ENCODE measurements around the gene ROBO3. TPM values are rescaled to one million over a fixed set of nuclear protein-coding genes. Genes with fewer than 3 reads are reported as not detected.

The ROBO3 gene
- total RNA-seq, 1 experiment from 2014 or later: 9.4 TPM

DNA sequence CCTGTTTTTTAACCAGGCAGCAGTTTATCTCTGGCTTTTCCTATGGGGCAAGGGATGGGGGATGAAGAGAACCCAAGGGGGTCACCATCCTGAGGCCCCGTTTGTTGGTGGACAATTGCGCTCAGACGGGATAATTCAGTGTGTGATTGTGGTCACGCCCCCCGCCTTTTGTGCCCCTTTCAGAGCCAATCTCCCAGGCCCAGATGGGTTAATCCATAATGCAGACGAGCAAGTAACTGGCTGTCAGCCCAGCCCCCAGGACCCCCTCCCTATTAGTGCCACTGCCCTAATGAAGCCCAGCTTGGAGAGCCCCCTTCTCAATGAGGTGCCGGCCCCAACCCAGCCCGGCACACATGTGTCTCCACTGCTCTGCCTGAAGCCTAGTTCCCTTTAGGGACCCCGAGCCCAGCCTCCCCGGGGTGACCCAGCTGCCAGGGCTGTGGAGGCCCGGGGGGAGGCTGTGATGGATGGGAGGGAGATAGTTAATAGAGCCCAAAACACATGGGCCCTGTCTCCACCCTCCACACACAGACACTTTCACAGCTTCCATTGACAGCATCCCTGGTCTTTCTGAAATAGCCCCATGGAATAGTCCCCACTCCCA lies 19.1 kb upstream of the ROBO3 start:
- no peak for DNase-seq (ENCODE audit: low spot score)

DNA sequence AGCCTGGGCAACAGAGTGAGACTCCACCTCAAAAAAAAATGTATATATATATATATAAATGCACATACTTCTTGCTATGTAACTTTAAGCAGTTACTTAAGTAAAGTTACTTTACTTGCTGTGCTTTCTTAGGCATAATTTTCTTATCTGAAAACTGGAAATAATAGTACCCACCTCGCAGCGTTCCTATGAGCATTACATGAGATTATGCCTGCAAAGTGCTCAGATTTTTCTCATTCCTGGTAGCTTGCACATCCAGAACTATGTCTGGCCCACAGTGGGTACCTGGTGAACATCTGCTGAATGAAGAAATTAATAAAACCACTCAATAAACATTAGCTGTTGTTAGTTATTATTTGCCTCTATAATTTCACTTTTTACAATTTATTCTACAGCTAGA lies 6.1 kb upstream of the ROBO3 start:
- no peak for DNase-seq (ENCODE audit: low spot score)

DNA sequence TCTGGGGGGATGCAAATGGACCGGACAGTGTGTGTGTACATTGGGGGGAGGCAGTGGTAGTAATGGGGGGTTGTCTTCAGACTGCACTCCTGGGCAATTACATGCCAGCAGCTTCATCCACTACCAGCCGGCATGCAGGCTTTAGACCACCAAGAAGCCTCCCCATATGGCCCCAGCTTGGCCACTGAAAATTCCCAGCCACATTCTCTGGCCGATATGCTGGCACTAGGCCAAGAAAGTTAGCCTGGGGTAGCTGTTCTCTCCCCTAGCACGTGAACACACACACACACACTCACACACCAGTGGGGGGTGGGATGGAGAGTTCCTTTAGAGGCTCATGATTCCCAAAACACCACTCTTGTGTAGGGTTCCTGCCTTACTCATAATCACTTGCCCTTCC lies 3.6 kb upstream of the ROBO3 start:
- DNase-seq (ENCODE audit: low spot score): no peak

DNA sequence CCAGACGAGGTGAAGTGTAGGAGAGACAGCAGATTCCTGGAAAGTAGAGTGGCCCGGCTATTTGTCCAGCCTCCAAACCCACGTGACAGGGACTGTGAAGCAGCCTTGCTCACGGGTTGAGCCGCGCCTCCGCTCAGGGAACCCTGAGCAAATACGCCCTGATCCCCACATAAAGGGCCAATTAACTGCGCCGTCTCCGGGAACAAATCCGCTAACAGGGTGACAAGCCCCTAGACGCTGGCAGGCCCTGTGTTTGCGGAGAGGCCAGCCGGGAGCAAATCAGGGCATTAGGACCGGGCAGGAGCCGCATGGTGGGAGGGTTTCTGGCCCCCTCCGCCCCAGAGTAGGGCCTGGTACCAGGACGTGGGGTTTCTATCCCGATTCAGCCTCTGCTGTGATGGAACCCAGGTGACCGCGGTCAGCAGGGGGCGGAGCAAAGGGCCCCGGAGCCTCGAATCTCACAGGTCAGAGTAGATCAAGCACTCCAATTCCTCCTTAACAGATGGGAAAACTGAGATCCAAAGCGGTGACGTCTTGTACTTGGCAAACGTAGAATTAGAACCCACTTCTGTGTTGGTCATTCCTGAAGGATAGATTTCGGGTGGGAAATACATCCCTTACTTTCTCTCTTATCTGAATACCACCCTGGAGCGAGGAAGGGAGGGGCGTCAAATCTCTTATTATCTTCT lies 2.0 kb upstream of the ROBO3 start:
- DNase-seq (ENCODE audit: low spot score): no peak

DNA sequence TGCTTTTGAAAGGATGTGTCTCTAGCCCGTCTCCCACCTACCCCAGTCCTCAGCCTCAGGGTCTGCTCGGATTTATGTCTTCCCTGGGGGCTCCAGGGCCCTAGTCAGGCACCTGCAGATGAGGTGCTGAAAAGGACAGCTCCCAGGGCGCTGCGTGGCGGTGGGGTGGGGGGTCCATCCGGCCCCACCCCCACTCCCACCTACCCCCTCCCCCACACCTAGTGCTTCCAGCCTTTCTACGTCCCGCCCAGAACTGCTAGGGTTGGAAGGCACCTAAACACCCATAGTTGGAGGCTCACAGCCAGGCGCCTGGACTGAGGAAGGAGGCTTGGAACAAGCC lies 1.4 kb upstream of the ROBO3 start:
- DNase-seq (ENCODE audit: low spot score): no peak

DNA sequence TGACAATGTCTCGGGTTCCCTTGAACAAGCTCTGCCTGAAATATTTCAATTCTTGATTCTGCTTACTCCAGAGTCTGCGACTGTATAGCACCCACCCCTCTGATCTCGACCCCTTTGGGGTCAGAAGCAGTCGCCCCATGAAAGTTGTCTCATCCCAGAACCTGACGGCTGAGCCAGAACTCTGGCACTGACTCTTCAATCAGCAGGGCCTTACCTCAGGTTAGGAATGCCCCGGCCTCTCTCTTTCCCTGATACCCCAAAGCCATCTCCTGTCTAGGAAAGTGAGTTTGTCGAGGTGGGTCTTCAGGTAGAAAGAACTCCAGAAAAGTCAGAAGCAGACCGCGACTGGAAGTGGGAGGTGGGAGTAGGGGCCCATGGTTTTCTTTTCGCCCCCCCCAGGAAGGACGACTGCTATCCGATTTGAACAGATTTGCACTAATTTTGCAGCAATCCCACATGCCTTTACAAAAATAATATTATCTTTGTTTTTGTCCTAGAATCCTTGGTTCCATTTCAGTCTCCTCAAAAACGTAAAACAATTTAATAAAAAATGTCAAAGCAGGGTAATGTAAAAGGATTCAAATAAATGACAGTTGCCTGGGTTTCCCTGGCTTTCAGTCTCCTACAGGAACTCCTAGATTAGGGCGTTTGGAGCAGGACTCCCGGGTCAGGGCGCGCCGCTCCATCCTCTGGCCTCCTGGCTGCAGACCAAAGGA lies 898 bp upstream of the ROBO3 start:
- DNase-seq (ENCODE audit: low spot score): no peak

DNA sequence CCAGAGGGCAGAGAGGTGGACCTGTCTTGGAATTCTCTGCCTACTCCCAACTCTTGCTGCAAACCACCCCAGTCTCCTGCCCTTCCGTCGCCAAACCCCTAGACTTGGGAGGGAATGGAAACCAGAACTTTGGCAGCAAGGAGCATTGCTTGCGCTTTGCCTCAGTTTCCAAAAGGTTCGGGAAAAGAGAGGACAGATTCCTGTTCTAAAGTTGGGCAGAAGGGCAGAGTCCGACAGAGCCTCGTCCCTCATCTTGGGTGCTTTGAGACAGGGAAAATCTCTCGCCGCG lies 396 bp upstream of the ROBO3 start:
- DNase-seq (ENCODE audit: low spot score): no peak

DNA sequence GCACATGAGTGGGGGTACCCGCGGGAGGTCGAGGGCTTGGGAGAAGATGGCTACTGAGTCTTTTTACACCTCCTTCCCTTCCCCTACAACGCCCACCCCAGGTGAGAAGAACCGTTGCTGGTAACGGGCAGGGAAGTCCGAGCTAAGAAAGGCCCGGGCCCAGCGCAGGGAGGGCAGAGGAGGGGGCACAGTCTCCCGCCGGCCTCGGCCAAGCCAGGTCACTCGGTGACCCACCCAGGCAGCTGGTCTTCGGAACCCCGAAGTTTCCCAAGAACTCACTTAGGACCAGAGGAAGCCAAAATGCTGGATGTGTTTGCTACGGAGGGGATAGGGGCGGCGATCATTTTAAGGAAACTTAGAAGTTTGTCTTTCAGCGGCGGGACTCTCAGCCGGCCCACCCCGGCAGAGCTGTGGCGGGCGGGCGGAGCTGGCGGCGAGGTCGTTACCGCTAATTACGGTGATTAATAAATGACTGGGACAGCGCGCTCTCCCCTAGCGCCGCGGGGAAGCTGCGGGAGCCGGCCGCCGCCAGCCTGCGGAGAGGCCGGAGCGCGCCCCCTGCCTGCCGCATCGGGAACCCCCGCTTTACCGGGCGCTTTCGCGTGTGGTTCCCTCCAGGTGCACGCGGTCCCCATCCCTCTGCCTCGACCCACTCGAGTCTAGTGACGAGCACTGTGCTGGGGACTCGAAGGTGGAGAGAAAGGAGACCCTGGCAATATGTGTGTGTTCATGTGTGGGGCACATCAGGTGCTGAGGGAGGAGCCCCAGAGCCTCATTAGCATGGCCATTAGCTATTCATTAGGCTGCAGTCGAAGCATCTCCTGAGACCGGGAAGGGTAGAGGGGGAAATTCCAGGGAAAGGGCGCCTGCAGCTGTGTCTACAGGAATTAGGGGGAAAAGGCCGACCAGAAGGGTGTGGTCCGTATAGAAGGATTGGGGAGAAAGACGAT lies 945 bp downstream of the ROBO3 start:
- DNase-seq (ENCODE audit: low spot score): no peak

DNA sequence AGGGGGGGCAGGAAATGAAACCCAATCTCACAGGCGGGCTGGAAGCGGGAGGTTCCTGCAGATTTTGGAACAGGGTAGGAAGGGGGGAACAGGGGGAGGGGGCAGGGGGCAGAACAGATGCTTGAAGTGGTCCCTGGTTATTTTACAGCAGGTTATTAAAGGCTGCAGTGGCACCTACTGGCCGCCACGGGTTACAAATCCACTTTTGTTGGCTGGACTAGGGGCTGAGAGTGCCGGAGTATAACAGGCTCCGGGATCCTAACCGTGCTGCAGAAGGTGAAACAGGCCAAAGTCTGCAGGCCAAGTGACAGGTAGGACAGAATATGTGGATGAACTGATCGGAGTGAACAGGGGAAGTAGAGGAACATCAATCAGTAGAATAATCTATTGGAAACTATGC lies 2.5 kb downstream of the ROBO3 start:
- no peak for DNase-seq (ENCODE audit: low spot score)

DNA sequence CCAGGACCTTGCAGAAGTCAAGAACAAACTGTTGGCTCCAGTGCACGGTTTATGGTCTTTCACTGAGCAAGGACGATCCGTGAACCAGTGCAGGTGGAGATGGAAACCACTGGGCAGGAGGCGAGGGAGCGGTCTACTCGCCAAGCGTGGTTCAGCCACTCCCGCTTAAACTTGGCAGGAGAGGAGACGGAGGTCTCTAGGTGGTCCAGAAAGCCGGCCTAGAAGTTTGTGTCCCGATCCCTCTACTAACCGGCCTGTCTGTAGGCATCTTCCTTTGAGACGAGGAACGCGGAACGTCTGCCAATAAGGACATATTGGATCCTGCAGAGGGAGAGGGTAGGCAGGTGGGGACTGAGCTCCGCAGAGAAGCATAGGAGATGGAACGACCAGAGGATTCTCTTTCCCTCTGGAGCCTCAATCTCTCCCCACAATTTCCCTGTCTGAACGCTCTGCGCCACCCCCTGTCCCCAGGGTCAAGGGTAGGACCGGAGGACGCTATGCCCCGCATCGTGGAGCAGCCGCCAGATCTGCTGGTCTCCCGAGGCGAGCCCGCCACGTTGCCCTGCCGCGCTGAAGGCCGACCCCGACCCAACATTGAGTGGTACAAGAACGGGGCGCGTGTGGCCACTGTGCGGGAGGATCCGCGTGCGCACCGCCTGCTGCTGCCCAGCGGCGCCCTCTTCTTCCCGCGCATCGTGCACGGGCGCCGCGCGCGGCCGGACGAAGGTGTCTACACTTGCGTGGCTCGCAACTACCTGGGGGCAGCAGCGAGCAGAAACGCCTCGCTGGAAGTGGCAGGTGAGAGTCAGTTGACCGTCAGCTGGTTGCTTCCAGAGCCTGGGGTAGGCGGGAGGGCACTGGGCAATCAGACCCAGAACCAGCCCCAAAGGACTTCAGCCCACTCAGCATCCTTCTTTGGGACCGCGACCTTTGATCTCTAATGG lies 3.4 kb downstream of the ROBO3 start:
- DNase-seq (ENCODE audit: low spot score): no peak

DNA sequence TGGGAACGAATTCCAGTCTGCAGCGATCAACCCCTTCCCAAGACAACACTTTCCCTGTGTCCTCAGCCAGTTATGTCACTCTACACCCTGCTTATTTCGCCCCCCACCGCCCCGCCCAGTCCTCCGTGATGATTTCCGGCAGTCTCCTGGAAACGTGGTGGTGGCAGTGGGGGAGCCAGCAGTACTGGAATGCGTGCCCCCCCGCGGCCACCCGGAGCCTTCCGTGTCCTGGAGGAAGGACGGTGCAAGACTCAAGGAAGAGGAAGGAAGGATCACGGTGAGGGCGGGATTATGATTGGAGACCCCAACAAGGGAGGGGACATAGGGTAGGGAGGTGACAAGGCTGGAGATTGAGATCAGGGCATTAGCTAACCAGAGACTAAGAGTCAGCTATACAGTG lies 4.1 kb downstream of the ROBO3 start:
- no peak for DNase-seq (ENCODE audit: low spot score)

DNA sequence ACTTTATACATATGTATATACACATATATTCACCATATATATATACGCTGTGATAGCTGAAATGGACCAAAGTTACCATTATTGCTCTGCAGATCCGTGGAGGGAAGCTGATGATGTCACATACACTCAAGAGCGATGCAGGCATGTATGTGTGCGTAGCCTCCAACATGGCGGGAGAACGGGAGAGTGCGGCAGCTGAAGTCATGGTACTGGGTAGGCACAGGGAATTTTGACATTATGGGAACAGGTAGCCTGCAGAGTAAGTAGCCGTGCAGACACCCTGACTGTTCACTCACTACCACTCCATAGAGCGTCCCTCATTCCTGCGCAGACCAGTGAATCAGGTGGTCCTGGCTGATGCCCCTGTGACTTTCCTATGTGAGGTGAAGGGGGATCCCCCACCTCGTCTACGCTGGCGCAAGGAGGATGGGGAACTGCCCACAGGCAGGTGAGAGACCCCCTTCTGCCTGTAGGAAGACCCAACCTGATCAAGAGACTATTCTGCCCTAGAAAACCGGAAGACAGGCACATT lies 4.7 kb downstream of the ROBO3 start:
- no peak for DNase-seq (ENCODE audit: low spot score)

DNA sequence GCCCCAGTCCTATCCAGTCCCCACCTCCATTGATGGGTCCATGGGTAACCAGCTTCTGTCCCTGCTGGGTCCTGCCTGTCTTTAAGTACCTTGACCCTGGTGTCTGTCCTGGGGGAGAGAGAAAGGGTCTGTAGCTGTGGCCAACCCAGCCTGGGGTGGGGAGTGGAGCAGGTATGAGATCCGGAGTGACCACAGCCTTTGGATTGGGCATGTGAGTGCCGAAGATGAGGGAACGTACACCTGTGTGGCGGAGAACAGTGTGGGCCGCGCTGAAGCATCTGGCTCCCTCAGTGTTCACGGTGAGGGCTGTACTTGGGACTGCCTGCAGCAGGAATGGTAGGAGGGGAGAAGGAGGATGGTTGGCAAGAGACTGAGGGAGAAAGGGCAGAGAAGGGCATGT lies 5.2 kb downstream of the ROBO3 start:
- no peak for DNase-seq (ENCODE audit: low spot score)

DNA sequence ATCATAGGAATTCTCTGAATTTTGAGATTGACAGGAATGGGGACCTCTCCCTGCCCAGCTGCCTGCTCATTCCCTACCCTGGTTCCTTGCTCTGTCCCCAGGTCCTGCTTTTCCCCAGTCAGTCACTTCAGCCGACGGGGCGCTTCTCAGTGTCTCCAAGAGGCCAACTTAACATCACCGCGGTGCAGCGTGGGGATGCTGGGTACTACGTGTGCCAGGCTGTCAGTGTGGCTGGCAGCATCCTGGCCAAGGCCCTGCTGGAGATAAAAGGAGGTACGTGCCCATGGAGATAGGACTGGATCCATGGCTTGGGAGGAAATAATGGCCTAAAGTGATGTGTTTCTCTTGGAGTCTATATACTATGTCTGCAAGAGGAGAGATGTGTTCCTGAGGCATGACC lies 7.0 kb downstream of the ROBO3 start:
- DNase-seq (ENCODE audit: low spot score): no peak

DNA sequence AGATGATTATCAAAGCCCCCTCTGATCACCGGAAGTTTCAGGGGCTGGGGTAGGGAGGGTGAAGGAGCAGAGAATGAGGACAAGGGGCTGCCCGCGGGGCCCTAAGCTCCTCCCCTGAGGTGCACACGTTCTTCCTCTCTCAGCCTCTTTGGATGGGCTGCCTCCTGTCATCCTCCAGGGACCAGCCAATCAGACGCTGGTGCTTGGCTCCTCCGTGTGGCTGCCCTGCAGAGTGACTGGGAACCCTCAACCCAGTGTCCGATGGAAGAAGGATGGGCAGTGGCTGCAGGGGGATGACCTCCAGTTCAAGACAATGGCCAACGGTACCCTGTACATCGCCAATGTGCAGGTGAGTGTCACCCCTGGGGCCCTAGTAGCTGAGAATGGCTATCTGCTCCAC lies 7.5 kb downstream of the ROBO3 start:
- no peak for DNase-seq (ENCODE audit: low spot score)

DNA sequence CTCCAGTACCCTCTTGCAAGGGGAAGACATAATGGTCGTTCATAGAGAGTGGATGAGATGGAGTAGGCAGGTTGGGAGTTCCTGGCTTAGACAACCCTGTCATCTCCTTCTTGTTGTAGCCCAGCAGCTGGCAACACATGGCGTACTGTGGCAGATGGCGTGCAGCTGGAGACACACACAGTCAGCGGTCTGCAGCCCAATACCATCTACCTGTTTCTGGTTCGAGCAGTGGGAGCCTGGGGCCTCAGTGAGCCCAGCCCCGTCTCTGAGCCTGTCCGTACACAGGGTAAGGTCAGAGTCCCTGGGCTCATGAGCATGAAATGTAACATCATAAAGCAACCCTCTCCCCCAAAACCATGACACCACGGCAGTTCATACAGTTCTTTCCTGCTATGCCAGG lies 8.7 kb downstream of the ROBO3 start:
- DNase-seq (ENCODE audit: low spot score): no peak

DNA sequence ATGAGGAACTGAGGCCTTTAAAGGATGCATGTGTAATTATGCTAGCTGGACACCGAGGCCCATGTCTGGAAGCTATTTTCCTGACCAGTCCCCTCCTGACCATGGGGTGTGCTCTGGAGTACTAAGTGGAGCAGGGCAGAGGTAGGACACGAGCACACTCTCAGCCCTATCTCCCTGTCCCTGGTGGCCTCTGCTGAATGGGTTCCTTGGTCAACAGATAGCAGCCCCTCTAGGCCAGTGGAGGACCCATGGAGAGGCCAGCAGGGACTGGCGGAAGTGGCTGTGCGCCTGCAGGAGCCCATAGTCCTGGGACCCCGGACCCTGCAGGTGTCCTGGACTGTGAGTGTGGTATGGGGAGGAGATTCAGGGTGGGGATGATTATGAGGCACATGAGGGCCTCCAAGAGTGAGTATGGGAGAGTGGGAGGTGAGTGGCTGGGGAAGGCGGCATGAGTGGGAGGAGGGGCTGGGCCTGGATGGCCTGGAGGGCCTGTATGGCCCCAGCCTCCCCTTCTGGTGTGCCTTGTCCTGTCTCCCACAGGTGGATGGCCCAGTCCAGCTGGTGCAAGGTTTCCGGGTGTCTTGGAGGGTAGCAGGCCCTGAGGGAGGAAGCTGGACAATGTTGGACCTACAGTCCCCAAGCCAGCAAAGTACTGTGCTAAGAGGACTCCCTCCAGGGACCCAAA lies 9.5 kb downstream of the ROBO3 start:
- DNase-seq (ENCODE audit: low spot score): no peak

DNA sequence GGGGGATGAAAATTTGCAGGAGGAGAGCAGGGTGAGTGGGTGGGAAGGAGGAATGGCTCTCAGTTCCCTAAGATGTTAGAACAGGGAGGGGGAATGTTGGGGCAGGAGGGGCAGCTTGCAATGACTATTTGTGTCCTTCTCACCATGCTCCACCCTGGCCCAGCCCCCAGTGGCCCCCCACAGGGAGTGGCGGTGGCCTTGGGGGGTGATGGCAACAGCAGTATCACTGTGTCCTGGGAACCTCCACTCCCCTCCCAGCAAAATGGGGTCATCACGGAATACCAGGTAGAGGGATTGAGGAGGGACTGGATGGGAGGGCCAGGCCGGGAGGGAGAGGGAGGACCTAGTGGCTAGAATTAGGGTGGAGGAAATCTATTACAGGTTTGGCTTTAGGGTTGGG lies 10.2 kb downstream of the ROBO3 start:
- no peak for DNase-seq (ENCODE audit: low spot score)

DNA sequence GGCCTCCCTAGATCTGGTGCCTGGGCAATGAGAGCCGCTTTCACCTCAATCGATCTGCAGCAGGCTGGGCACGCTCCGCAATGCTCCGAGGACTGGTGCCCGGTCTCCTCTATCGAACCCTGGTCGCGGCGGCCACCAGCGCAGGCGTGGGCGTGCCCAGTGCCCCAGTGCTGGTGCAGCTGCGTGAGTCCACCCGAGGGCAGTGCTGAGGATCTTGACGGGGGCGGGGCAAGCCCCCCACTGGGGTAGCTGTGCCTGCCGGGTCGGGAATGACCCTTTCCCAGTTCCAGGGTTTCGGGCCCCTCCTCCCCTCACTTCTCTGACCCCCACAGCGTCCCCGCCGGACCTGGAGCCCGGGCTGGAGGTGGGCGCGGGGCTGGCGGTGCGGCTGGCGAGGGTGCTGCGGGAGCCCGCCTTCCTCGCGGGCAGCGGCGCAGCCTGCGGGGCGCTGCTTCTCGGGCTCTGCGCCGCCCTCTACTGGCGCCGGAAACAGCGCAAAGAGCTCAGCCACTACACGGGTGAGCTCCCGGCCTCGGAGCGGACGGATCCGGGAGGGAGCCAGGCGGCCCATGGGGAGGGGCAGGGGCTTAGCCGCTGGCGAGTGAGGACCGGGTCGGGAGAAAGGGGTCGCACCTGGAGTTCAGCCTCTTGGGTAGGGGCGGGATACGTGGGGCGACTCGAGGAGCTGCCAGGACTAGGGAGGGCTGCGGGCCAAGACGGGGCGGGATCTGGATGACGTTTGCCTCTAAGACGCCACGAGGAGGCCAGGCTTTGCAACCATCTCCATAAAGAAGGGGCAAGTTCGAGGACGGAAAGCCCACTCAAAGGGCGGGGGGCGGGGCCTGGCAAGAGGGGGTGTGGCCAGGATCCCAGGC lies 10.9 kb downstream of the ROBO3 start:
- DNase-seq (ENCODE audit: low spot score): peak; percentile 95
